GM20431 (cell line): ENCODE results near the gene SLC12A7.
"Not testable (repeated sequence)": the region's sequence is repeated elsewhere in the genome, so short reads cannot be mapped to it uniquely, and the experiment has no call there.

Source experiments
- in situ Hi-C: fragments of 300-500 bp; cut with MseI, MboI; formaldehyde crosslinking; loops from one replicate; pipeline ENCODE4 v1.15.0; 2020; ENCODE audit warnings: low sequenced_read_pairs; ENCODE audit not compliant: unreplicated experiment

SLC12A7 gene

GRCh38 chr5:1101961-1102713, 9.7 kb downstream of the SLC12A7 start:
- in situ Hi-C loops = no loop called here

- in situ Hi-C loops = no loop called here
Measured at GRCh38 chr5:1100664-1101574, 10.9 kb downstream of the SLC12A7 start.

GRCh38 chr5:1099926-1100663, 11.8 kb downstream of the SLC12A7 start:
- in situ Hi-C loops = no loop called here

- in situ Hi-C loops = no loop called here
Measured at GRCh38 chr5:1098986-1099597, 12.8 kb downstream of the SLC12A7 start.

GRCh38 chr5:1097988-1098385, 13.9 kb downstream of the SLC12A7 start:
- in situ Hi-C loops = not testable (repeated sequence)

- in situ Hi-C loops = no loop called here
Measured at GRCh38 chr5:1097381-1097987, 14.4 kb downstream of the SLC12A7 start.

- in situ Hi-C loops = no loop called here
Measured at GRCh38 chr5:1096838-1097237, 15.0 kb downstream of the SLC12A7 start.

- in situ Hi-C loops = no loop called here
Measured at GRCh38 chr5:1095990-1096363, 15.9 kb downstream of the SLC12A7 start.

- in situ Hi-C loops = no loop called here
Measured at GRCh38 chr5:1095302-1095989, 16.4 kb downstream of the SLC12A7 start.

- in situ Hi-C loops = no loop called here
Measured at GRCh38 chr5:1094670-1095190, 17.1 kb downstream of the SLC12A7 start.

- in situ Hi-C loops = no loop called here
Measured at GRCh38 chr5:1093361-1093760, 18.5 kb downstream of the SLC12A7 start.

- in situ Hi-C loops = no loop called here
Measured at GRCh38 chr5:1092122-1092521, 19.7 kb downstream of the SLC12A7 start.

GRCh38 chr5:1091632-1092031, 20.2 kb downstream of the SLC12A7 start:
- in situ Hi-C loops = no loop called here

- in situ Hi-C loops = no loop called here
Measured at GRCh38 chr5:1090538-1090937, 21.3 kb downstream of the SLC12A7 start.

- in situ Hi-C loops = no loop called here
Measured at GRCh38 chr5:1089621-1090040, 22.2 kb downstream of the SLC12A7 start.

GRCh38 chr5:1089146-1089545, 22.7 kb downstream of the SLC12A7 start:
- in situ Hi-C loops = no loop called here

GRCh38 chr5:1088726-1089125, 23.1 kb downstream of the SLC12A7 start:
- in situ Hi-C loops = no loop called here

- in situ Hi-C loops = no loop called here
Measured at GRCh38 chr5:1088031-1088430, 23.8 kb downstream of the SLC12A7 start.

GRCh38 chr5:1087428-1087827, 24.4 kb downstream of the SLC12A7 start:
- in situ Hi-C loops = no loop called here
